NOMO-1 (cell line): ENCODE measurements around the gene C6orf15.

Source experiments
- DNase-seq, 2 experiments: peaks; one replicate each; lab custom pipeline; 2025; ENCODE audit not compliant: unreplicated experiment in 2 of 2; lab: John Stamatoyannopoulos, UW

Gene C6orf15

DNA sequence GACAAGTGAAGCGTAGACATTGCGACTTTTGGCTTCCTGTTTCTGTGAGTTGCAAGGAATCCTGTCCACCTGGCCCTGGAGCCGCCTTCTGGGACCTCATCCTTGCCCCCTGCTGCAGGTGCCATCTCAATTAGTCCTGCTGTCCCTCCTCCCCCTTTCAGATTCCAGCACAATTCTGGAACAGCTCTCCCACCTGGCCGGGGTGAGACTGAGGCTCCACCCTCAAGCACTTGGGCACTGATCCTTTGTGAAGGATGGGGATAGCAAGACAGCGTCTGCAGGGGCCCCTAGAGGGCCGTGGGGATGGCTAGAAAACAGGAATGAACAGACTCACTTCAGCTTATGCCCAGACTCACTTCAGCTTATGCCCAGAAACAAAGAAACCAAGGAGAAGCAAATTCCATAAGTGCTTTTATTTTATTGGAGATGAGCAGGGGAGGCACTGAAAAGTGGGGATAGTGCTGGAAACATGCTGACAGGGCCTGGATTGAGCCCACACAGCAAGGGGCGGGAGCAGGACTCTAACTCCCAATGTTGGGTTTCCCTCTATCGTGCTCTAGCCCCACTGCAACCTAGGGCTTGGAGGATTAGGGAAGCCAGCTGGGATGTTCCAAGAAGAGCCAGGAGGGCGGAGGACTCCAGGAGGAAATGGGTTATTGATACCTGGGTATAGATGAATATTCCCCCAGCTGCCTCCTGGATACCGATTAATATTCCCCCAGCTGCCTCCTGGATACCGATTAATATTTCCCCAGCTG is 1.4 kb downstream of the C6orf15 start:
- no peak for DNase-seq

DNA sequence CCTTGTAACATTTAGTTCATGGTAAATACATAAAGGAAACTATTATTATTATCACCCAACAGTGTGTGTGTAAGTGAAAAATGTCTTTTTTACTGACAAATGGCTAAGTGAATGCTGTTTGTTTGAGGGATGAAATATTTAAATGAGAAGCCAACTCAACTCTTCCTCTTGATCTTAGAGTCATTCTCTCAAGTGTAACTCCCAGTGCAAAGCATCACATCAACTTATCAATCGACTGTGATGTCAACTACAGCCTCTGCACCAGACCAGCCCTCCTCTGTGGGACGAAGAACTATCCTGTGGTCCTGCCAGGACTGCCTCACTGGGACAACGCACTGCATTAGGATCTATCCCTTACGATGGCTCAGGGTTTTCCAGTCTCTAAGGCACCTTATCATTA is 5.3 kb downstream of the C6orf15 start:
- DNase-seq: no peak

- no peak for DNase-seq
These were observed 9.2 kb downstream of the C6orf15 start for GRCh38 chr6:31103136-31103535.

- no peak for DNase-seq
These were observed 13.9 kb downstream of the C6orf15 start for GRCh38 chr6:31098449-31098938.

GRCh38 chr6:31096656-31097055 is 15.7 kb downstream of the C6orf15 start:
- no peak for DNase-seq

- no peak for DNase-seq
These were observed 16.2 kb downstream of the C6orf15 start for GRCh38 chr6:31096215-31096614.

- peak; percentile 20 to 50 for DNase-seq
These were observed 17.9 kb downstream of the C6orf15 start for GRCh38 chr6:31094389-31094881.

DNA sequence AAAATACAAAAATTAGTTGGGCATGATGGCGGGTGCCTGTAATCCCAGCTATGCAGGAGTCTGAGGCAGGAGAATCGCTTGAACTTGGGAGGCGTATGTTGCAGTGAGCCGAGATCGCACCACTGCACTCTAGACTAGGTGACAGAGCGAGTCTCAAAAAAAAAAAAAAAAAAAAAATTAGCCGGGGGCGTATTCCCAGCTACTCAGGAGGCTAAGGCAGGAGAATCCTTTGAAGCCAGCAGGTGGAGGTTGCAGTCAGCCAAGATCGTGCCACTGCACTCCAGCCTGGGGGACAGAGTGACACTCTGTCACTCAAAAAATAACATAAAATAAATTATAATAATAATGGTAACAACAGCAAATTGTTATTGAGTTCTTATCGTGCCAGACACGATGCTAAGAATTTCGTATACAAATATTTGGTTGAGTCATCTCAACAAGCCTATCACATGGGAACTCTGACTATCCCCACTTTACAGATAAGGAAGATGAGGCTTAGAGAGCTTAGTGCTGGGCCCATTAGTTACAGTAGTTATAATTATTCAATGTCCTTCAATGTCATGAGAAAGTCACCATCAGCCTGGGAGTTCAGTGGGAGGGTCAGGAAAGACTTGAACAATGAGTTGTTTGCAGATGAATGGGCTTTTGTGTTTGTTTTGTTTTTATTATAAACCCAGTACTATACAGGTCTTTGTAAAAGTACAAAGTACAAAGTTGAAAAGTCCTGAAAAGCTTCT is 19.4 kb downstream of the C6orf15 start:
- no peak for DNase-seq

DNA sequence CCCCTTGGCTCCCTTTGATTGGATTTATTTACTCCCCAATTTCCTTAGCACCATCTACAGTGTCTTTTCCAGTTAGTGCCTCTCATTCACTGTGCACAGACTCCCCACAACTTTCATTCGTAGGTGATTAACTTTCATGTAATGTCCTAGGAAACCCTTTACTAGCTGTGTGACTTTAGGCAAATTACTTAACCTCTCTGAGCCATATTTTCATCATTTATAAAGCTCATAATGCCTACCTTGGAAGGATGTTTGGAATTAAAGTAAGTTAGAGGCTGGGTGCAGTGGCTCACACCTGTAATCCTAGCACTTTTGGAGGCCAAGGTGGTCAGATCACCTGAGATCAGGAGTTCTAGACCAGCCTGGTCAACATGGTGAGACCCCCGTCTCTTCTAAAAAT is 20.1 kb downstream of the C6orf15 start:
- DNase-seq: no peak

GRCh38 chr6:31091680-31092079 is 20.7 kb downstream of the C6orf15 start:
- DNase-seq: no peak

DNA sequence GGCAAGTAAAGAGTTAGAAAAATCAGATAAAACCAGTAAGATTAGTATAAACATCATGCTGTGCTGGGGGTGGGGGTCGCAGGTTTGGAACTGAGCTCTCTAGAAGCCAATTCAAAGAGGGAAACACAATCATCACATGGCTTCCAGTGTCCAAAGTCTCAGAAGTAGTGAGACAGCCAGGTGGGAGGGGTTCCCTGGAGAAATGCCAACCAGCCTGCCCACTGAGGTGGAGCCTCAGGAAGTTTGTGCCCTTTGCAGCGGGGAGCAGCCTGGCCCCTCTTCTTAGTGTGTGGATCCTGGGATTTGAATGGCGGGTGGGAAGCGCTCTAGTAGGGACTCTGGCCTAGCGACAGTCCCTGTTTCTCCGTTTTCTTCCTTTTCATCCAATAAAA is 21.4 kb downstream of the C6orf15 start:
- no peak for DNase-seq

DNA sequence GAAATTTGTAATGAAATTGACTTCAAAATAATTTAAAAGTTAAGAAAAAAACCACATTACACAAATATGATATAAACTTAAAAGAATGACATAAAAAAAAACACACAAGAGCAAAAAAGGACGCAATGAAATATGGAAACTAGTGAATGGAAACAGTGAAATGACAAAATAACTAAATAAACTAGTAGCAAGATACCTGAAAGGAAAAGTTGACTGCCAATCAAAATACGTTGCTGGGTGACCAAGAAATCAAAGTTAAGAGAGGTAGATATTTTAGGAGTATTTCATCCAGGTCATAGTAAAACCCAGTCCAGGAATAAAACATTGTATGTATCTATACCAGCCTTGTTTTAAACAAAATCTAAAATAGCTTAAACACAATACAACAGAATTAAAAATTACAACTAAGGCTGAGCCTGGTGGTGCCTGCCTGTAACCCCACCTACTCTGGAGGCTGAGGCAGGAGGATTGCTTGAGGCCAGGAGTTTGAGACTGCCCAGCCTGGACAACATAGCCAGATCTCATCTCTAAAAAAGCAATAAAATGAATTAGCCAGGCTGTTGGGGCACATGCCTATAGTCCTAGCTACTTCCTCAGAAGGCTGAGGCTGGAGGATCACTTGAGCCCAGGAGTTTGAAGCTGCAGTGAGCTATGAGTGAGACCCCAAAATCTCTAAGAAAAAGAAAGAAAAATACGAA is 22.0 kb downstream of the C6orf15 start:
- no peak for DNase-seq

- DNase-seq: peak; percentile 72 to 74
These were observed 24.8 kb downstream of the C6orf15 start for GRCh38 chr6:31087494-31088089.

GRCh38 chr6:31086788-31087440 is 25.5 kb downstream of the C6orf15 start:
- DNase-seq: no peak

DNA sequence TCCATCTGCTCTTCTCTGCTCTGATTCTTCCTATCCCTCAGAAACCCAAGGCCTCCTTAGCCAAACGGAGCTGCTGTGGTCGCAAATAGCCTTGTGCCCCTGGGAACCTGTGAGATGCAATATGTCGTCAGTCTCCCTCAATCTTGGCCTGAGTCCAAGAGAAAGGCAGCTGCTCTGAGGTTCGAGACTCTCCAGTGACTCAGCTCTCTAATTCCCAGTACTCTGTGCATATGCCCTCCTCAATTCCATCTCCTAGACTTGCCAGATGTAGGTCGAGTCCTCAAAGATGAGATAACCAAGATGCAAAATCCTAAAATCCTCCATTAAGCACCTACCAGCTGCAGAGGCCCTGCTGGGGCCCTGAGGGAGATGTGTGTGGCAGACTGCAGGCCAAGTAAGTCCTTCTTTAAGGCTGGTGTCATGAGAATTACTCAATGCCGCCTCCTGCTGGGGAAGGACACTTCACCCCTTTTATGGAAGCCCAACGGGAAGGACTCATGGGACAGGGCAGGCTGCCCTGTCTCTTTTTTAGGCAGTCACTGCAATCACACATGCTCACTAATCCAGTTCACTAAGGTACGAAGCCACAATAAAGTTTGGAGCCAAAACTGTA is 28.5 kb downstream of the C6orf15 start:
- DNase-seq: peak in 1 of 2 experiments; percentile 58

- DNase-seq: no peak
These were observed 30.5 kb downstream of the C6orf15 start for GRCh38 chr6:31081872-31082271.

DNA sequence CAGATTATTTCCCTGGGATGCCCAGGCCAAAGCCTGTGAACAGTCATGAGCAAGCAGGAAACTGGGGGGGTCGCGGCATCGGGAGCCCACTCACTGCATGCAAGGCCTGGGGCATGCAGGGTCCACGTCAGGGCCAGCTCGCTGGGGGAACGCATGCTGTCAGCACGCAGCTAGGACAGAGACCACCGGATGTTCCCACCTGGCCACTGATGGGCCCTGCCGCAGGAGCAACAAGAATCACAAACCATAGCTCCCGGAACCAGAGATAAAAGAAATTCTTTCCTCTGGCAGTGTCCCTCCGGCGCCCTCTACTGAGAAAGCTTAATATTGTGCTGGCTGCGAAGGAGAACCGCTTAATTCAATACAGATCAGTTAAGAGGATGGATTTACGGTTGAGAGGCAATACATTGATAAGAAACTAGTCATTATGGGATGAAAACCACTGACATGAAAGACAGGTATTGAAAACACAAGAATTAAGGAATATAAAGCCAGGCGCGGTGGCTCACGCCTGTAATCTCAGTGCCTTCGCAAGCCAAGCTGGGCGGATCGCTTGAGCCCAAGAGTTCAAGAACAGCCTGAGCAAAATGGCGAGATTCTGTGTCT is 32.6 kb downstream of the C6orf15 start:
- DNase-seq: peak in 1 of 2 experiments; percentile 74

GRCh38 chr6:31076611-31077010 is 35.8 kb downstream of the C6orf15 start:
- no peak for DNase-seq

- DNase-seq: no peak
These were observed 36.8 kb downstream of the C6orf15 start for GRCh38 chr6:31075528-31075927.

DNA sequence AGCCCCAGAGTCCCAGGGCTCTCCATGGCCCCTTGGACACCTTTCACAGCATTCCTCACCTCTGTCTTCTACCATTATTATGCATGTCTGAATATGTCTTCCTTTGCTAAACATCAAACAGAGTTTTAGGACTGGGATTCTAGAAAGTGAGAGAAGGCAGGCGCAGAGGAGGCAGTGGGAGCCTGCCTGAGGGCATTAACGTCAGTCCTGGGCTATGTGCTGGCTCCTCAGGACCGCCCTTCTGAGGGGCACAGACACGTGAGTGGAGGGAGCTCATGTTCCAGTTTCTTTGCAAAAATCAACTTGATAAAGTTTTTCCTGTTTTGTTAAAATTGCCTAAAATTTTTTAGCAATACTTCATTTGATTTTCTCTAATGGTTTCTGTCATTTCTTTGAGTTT is 38.0 kb downstream of the C6orf15 start:
- DNase-seq: no peak
